IPS-11a (cell line): ENCODE measurements around the gene FXYD4.
"Not testable (repeated sequence)": the region's sequence is repeated elsewhere in the genome, so short reads cannot be mapped to it uniquely, and the experiment has no call there.

ENCODE experiments used
- H3K4me3 ChIP-seq: one replicate; pipeline ENCODE4 v1.5.1; 2013; ENCODE audit warnings: low read depth, low read length, control low read depth

FXYD4 gene

GRCh38 chr10:43374194-43374593 lies 2.8 kb downstream of the FXYD4 start:
- no peak overlapping the region for H3K4me3 ChIP-seq

- H3K4me3 ChIP-seq, result no peak overlapping the region
These were observed 4.1 kb downstream of the FXYD4 start for GRCh38 chr10:43375401-43376020.

- H3K4me3 ChIP-seq, result no peak overlapping the region
These were observed 4.7 kb downstream of the FXYD4 start for GRCh38 chr10:43376046-43376635.

- no peak overlapping the region for H3K4me3 ChIP-seq
These were observed 5.5 kb downstream of the FXYD4 start for GRCh38 chr10:43376828-43377423.

GRCh38 chr10:43377424-43377883 lies 6.0 kb downstream of the FXYD4 start:
- H3K4me3 ChIP-seq, result no peak overlapping the region

- H3K4me3 ChIP-seq, result no peak overlapping the region
These were observed 9.3 kb downstream of the FXYD4 start for GRCh38 chr10:43380610-43381222.

GRCh38 chr10:43383204-43383971 lies 12.0 kb downstream of the FXYD4 start:
- H3K4me3 ChIP-seq, result no peak overlapping the region

GRCh38 chr10:43384252-43385221 lies 13.1 kb downstream of the FXYD4 start:
- no peak overlapping the region for H3K4me3 ChIP-seq

GRCh38 chr10:43385412-43386004 lies 14.1 kb downstream of the FXYD4 start:
- H3K4me3 ChIP-seq, result no peak overlapping the region

- no peak overlapping the region for H3K4me3 ChIP-seq
These were observed 15.1 kb downstream of the FXYD4 start for GRCh38 chr10:43386549-43386948.

- no peak overlapping the region for H3K4me3 ChIP-seq
These were observed 15.7 kb downstream of the FXYD4 start for GRCh38 chr10:43386981-43387677.

- no peak overlapping the region for H3K4me3 ChIP-seq
These were observed 16.2 kb downstream of the FXYD4 start for GRCh38 chr10:43387678-43388032.

- H3K4me3 ChIP-seq, result no peak overlapping the region
These were observed 18.4 kb downstream of the FXYD4 start for GRCh38 chr10:43389867-43390266.

GRCh38 chr10:43390333-43390732 lies 18.9 kb downstream of the FXYD4 start:
- H3K4me3 ChIP-seq, result no peak overlapping the region

GRCh38 chr10:43390759-43391158 lies 19.3 kb downstream of the FXYD4 start:
- no peak overlapping the region for H3K4me3 ChIP-seq

- H3K4me3 ChIP-seq, result no peak overlapping the region
These were observed 20.1 kb downstream of the FXYD4 start for GRCh38 chr10:43391496-43391895.

- H3K4me3 ChIP-seq, result no peak overlapping the region
These were observed 21.3 kb downstream of the FXYD4 start for GRCh38 chr10:43392748-43393147.

- H3K4me3 ChIP-seq, result not testable (repeated sequence)
These were observed 21.8 kb downstream of the FXYD4 start for GRCh38 chr10:43393186-43393585.
